Neuronal stem cell (in vitro differentiated cells): Measurements from ENCODE around the gene TAF1B.

Experiments used
- DNase-seq: peaks from one replicate; pipeline ENCODE4 v3.0.0-alpha.2; 2013; ENCODE audit warnings: low spot score
- H2AFZ ChIP-seq: one replicate; pipeline ENCODE4 v1.6.1; 2013; ENCODE audit warnings: mild to moderate bottlenecking, low read length, inconsistent platforms
- H2AK5ac ChIP-seq: 2 replicates; pipeline ENCODE4 v1.6.1; 2013; ENCODE audit warnings: low read depth, mild to moderate bottlenecking, inconsistent platforms, low read length, moderate library complexity, mixed read lengths
- H2BK120ac ChIP-seq: 2 replicates; pipeline ENCODE4 v1.6.1; 2013; ENCODE audit warnings: low read depth, mild to moderate bottlenecking, inconsistent platforms, low read length, moderate library complexity, mixed read lengths
- H2BK12ac ChIP-seq: one replicate; pipeline ENCODE4 v1.6.1; 2013; ENCODE audit warnings: low read length, inconsistent platforms
- H2BK15ac ChIP-seq: 2 replicates; pipeline ENCODE4 v1.6.1; 2013; ENCODE audit warnings: mild to moderate bottlenecking, low read length, inconsistent platforms, mixed read lengths
- H2BK5ac ChIP-seq: one replicate; pipeline ENCODE4 v1.6.1; 2013; ENCODE audit warnings: inconsistent platforms, mild to moderate bottlenecking, low read length, moderate library complexity
- H3K14ac ChIP-seq: one replicate; pipeline ENCODE4 v1.6.1; 2013; ENCODE audit warnings: low read length, inconsistent platforms
- H3K18ac ChIP-seq: 2 replicates; pipeline ENCODE4 v1.6.1; 2013; ENCODE audit warnings: low read length, inconsistent platforms
- H3K23ac ChIP-seq: 2 replicates; pipeline ENCODE4 v1.6.1; 2013; ENCODE audit warnings: low read depth, mild to moderate bottlenecking, mixed read lengths, low read length, inconsistent platforms; ENCODE audit not compliant: poor library complexity
- H3K27ac ChIP-seq: replicated peaks from 3 replicates; pipeline ENCODE4 v1.5.1; 2013; ENCODE audit warnings: low read length, inconsistent platforms
- H3K27me3 ChIP-seq, 3 experiments: 2 replicates each; pipeline ENCODE4 v1.6.1; 2013; ENCODE audit warnings: low read length in 3 of 3, mild to moderate bottlenecking in 2 of 3, inconsistent platforms in 1 of 3, low read depth in 1 of 3, mixed read lengths in 1 of 3, moderate library complexity in 1 of 3; ENCODE audit not compliant: control insufficient read depth in 3 of 3, insufficient read depth in 3 of 3
- H3K36me3 ChIP-seq, 2 donors: replicated peaks in 1 of 2; 2 replicates each; pipeline ENCODE4 v1.6.1; 2013; ENCODE audit warnings: low read length in 2 of 2; ENCODE audit not compliant: control insufficient read depth in 2 of 2, insufficient read depth in 2 of 2
- H3K4ac ChIP-seq: 2 replicates; pipeline ENCODE4 v1.6.1; 2013; ENCODE audit warnings: inconsistent platforms, mild to moderate bottlenecking, low read length, moderate library complexity
- H3K4me1 ChIP-seq, 2 donors: 1 replicate in 1 of 2; 2 replicates in 1 of 2; pipeline ENCODE4 v1.6.1; 2013; ENCODE audit warnings: low read length in 2 of 2, low read depth in 1 of 2; ENCODE audit not compliant: control insufficient read depth in 2 of 2, insufficient read depth in 1 of 2
- H3K4me2 ChIP-seq: one replicate; pipeline ENCODE4 v1.6.1; 2013; ENCODE audit warnings: mild to moderate bottlenecking, low read length, inconsistent platforms; ENCODE audit not compliant: insufficient read depth, poor library complexity, severe bottlenecking
- H3K4me3 ChIP-seq, 2 donors: 2 replicates each; pipeline ENCODE4 v1.5.1; 2013; ENCODE audit warnings: low read length in 2 of 2, mild to moderate bottlenecking in 2 of 2, inconsistent platforms in 1 of 2, moderate library complexity in 1 of 2
- H3K79me1 ChIP-seq: one replicate; pipeline ENCODE4 v1.6.1; 2013; ENCODE audit warnings: low read depth, mild to moderate bottlenecking, inconsistent platforms, low read length, moderate library complexity
- H3K9ac ChIP-seq: one replicate; pipeline ENCODE4 v1.6.1; 2013; ENCODE audit warnings: mild to moderate bottlenecking, low read depth, low read length, inconsistent platforms; ENCODE audit not compliant: poor library complexity
- H3K9me3 ChIP-seq, 2 donors: replicated peaks in 1 of 2; 2 replicates each; pipeline versions ENCODE3 to v1.6.1; 2013; ENCODE audit warnings: low read length in 2 of 2, mild to moderate bottlenecking in 2 of 2, inconsistent platforms in 1 of 2, low read depth in 1 of 2, mixed read lengths in 1 of 2, moderate library complexity in 1 of 2; ENCODE audit not compliant: control insufficient read depth in 2 of 2, insufficient read depth in 1 of 2
- H4K8ac ChIP-seq: one replicate; pipeline ENCODE4 v1.6.1; 2013; ENCODE audit warnings: low read depth, mild to moderate bottlenecking, inconsistent platforms, low read length, moderate library complexity
- H4K91ac ChIP-seq: one replicate; pipeline ENCODE4 v1.6.1; 2013; ENCODE audit warnings: low read length, low read depth, mild to moderate bottlenecking, inconsistent platforms; ENCODE audit not compliant: poor library complexity
- WGBS, 2 donors: extraction: QIAGEN DNeasy Blood & Tissue Kit; methylation state at CpG; one replicate each; pipeline ENCODE4 v1.1.7; 2013; ENCODE audit warnings: missing lambda C conversion rate in 2 of 2, mixed read lengths in 1 of 2; ENCODE audit not compliant: insufficient read length in 2 of 2, insufficient replicate concordance in 1 of 2; ENCODE audit errors: extremely low coverage in 2 of 2; 5-methylcytosine and 5-hydroxymethylcytosine counted together

Gene TAF1B

GRCh38 chr2:9954136-9954535, 110.9 kb downstream of the TAF1B start:
- Histone ChIP-seq H2BK15ac (no peak overlapping the region), H3K23ac (no peak overlapping the region), H2BK120ac (no peak overlapping the region), H3K4me1 (peaks cover 2 to 3% of the 10 kb centered on the region in 2 donors), H3K36me3 (no peaks in the 10 kb centered on the region), H3K18ac (no peak overlapping the region), H3K27ac (no peak overlapping the region), H2BK5ac (no peak overlapping the region), H3K27me3 (peaks cover 4 to 42% (median 26%) of the 10 kb centered on the region in 3 experiments), H3K9me3 (no peaks in the 10 kb centered on the region), H3K14ac (no peak overlapping the region), H2AFZ (no peak overlapping the region), H3K79me1 (no peaks in the 10 kb centered on the region), H2BK12ac (no peak overlapping the region), H3K4me3 (no peak overlapping the region), H4K91ac (no peak overlapping the region), H4K8ac (no peak overlapping the region), H3K4ac (no peak overlapping the region), H3K9ac (no peak overlapping the region), H3K4me2 (no peak overlapping the region), H2AK5ac (no peak overlapping the region)
- no peak for DNase-seq
- WGBS, 2 donors = no CpG with 5 or more reads among the region's 3 CpGs

GRCh38 chr2:9958057-9958456, 114.8 kb downstream of the TAF1B start:
- H3K9me3 ChIP-seq = no peaks in the 10 kb centered on the region
- H3K79me1 ChIP-seq = no peaks in the 10 kb centered on the region
- no peak overlapping the region for H3K4ac ChIP-seq
- WGBS, 2 donors = no CpG with 5 or more reads among the region's 8 CpGs
- H2AFZ ChIP-seq = no peak overlapping the region
- H2BK5ac ChIP-seq = no peak overlapping the region
- H4K91ac ChIP-seq = no peak overlapping the region
- no peaks in the 10 kb centered on the region for H3K36me3 ChIP-seq
- peaks cover 0 to 14% (median 2%) of the 10 kb centered on the region in 3 experiments for H3K27me3 ChIP-seq
- H2BK15ac ChIP-seq = no peak overlapping the region
- no peak overlapping the region for H4K8ac ChIP-seq
- H2BK12ac ChIP-seq = no peak overlapping the region
- H3K4me3 ChIP-seq = no peak overlapping the region
- H3K14ac ChIP-seq = no peak overlapping the region
- H3K4me2 ChIP-seq = no peak overlapping the region
- no peak overlapping the region for H2AK5ac ChIP-seq
- H3K4me1 ChIP-seq = peaks cover 2 to 10% of the 10 kb centered on the region in 2 donors
- H3K18ac ChIP-seq = no peak overlapping the region
- no peak overlapping the region for H2BK120ac ChIP-seq
- H3K27ac ChIP-seq = no peak overlapping the region
- H3K23ac ChIP-seq = no peak overlapping the region
- DNase-seq = no peak
- no peak overlapping the region for H3K9ac ChIP-seq

GRCh38 chr2:9959262-9959661, 116.0 kb downstream of the TAF1B start:
- no peak overlapping the region for H3K4me3 ChIP-seq
- no peak overlapping the region for H4K8ac ChIP-seq
- no peak overlapping the region for H4K91ac ChIP-seq
- H2BK15ac ChIP-seq = no peak overlapping the region
- no peak overlapping the region for H3K9ac ChIP-seq
- H2AK5ac ChIP-seq = no peak overlapping the region
- peaks cover 2 to 10% of the 10 kb centered on the region in 2 donors for H3K4me1 ChIP-seq
- H3K36me3 ChIP-seq = no peaks in the 10 kb centered on the region
- H2AFZ ChIP-seq = no peak overlapping the region
- H2BK5ac ChIP-seq = no peak overlapping the region
- no peaks in the 10 kb centered on the region for H3K79me1 ChIP-seq
- DNase-seq = no peak
- no peak overlapping the region for H2BK12ac ChIP-seq
- no peaks in the 10 kb centered on the region for H3K9me3 ChIP-seq
- H3K27ac ChIP-seq = no peak overlapping the region
- H3K18ac ChIP-seq = no peak overlapping the region
- no peak overlapping the region for H3K4me2 ChIP-seq
- H2BK120ac ChIP-seq = no peak overlapping the region
- no peak overlapping the region for H3K14ac ChIP-seq
- no CpG with 5 or more reads among the region's 3 CpGs for WGBS, 2 donors
- no peak overlapping the region for H3K23ac ChIP-seq
- H3K4ac ChIP-seq = no peak overlapping the region
- H3K27me3 ChIP-seq = peaks cover 0 to 2% (median 0%) of the 10 kb centered on the region in 3 experiments

- no peak overlapping the region for H3K18ac ChIP-seq
- no peak overlapping the region for H3K4me3 ChIP-seq
- no peak overlapping the region for H2BK5ac ChIP-seq
- H2AFZ ChIP-seq = peak overlapping the region; percentile 35
- no CpG with 5 or more reads among the region's 10 CpGs for WGBS, 2 donors
- no peak overlapping the region for H2BK15ac ChIP-seq
- H3K4me2 ChIP-seq = no peak overlapping the region
- no peak overlapping the region for H2AK5ac ChIP-seq
- no peak overlapping the region for H2BK120ac ChIP-seq
- no peak overlapping the region for H2BK12ac ChIP-seq
- no peak overlapping the region for H4K8ac ChIP-seq
- no peak overlapping the region for H3K27ac ChIP-seq
- H3K79me1 ChIP-seq = no peaks in the 10 kb centered on the region
- no peak overlapping the region for H3K23ac ChIP-seq
- peaks cover 2 to 10% of the 10 kb centered on the region in 2 donors for H3K4me1 ChIP-seq
- no peaks in the 10 kb centered on the region for H3K27me3 ChIP-seq
- H4K91ac ChIP-seq = no peak overlapping the region
- no peak overlapping the region for H3K4ac ChIP-seq
- H3K9me3 ChIP-seq = no peaks in the 10 kb centered on the region
- no peak for DNase-seq
- no peak overlapping the region for H3K14ac ChIP-seq
- peaks cover 0 to 2% of the 10 kb centered on the region in 2 donors for H3K36me3 ChIP-seq
- no peak overlapping the region for H3K9ac ChIP-seq
Measured at GRCh38 chr2:9961013-9961412, 117.7 kb downstream of the TAF1B start.
